ENCODE measurements around the gene EFCAB12.
A peak's percentile ranks its signal among the peaks of the same experiment; 100 is the strongest.

EFCAB12 gene

DNA sequence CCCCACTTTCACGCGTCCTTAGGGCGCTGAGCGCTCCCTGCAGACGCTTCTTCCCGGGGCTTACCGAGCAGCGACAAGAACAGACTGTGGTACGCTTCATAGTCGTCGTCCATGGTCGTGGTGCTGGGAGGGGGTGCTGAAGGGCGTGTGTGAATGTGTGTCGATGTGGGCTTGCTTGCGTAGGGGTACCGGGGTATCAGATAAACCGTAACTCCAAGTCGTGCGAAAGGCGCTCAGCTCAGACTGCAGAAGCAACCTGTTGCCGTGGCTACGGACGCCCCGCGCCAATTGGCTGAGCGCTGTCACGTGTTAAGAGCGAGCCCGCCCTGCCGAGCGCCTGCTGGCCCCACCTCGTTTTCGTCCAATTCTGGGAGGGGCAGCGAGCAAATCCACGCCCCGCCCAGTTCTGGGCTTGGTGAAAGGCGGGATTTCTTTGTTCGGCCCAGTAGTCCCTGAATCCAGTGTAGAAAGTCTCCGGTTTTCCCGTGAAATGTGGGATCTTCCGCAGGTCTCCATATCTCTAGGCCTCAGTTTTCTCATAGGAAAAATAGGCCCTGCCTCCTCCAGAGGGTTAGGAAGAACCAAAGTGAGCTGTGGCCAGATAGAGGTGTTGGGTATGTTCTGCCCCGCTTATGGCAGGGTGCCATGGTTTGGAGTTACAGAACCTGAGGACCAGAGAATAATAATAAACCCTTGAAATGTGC lies at the start of gene EFCAB12:
EFCAB12 (minus strand) TSS at position 261 of the 704 bp plus-strand sequence; CDS start at position 113, 148 bp downstream.
- peak; percentile 89 for DNase-seq

DNA sequence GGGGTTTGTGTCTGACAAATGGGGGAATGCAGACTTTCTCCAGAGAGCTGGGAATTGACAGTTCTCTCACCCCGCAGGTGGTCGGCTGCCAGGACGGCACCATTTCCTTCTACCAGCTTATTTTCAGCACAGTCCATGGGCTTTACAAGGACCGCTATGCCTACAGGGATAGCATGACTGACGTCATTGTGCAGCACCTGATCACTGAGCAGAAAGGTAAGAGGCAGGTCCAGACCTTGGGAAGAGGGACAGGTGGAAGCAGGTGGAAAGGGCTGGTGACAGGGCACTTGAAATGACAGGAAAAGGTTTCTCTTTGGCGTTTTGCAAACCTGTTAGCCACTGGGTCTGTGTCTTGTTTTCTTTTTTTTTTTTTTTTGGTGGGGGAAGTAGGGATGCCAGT lies 48.1 kb upstream of the EFCAB12 start:
- no peak for DNase-seq

DNA sequence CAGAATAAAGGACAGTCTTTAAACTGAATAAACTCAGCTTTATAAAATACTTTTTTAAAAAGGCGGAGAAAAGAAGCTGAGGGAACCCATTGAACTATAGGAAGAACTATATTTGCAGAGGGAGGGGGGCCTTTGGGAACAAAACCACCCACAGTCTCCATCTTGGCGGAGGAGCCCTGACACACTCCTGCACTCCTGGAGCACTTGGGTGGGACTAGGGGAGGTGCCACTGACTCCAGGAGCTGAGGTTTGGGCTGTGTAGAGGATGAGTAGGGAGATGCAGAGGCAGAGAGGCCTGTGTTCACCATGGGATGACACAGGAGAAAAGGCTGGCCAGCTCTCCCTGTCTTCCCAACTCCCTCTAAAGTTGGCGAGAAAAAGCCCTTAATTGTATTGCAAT lies 47.4 kb upstream of the EFCAB12 start:
- DNase-seq: no peak

DNA sequence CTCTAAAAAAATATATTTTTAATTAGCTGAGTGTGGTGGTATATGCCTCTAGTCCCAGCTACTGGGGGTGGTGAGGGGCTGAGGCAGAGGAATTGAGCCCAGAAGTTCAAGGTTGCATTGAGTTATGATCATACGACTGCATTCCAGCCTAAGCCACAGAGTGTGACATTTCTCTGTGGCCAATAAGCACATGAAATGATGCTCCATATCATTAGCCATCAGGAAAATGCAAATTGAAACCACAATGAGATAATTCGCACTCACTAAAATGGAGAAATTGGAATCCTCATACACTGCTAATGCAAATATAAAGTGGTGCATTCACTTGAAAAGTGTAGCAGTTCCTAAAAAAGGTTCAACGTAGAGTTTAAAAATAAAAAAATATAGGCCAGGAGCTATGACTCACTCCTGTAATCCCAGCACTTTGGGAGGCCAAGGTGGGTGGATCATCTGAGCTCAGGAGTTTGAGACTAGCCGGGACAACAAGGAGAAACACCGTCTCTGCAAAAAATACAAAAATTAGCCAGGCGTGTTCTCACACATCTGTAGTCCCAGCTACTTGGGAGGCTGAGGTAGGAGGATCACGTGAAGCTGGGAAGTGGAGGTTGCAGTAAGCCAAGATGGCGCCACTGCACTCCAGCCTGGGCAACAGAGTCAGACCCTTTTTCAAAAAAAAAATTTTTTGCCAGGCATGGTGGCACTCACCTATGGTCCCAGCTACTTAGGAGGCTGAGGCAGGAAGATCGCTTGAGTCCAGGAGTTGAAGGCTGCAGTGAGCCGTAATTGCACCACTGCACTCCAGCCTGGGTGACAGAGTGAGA lies 46.8 kb upstream of the EFCAB12 start:
- no peak for DNase-seq

DNA sequence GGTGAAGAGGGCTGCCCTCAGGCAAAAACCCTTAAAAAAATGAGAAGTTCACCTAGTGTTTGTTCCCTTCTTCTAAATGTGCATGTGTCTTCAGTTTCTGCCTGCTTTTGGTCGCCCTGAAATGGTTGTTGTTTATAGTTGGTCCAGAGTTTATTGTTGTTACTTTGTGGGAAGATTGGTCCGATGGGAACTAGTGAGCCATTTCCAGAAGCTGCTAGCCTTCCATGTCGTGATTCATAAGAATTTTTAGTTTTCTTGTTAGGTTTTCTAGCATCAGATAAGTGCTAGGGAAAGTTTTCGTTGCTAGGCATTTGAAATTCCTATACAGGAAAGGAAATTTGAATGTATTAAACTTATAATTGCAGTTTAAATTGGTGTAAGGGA lies 45.3 kb upstream of the EFCAB12 start:
- no peak for DNase-seq

DNA sequence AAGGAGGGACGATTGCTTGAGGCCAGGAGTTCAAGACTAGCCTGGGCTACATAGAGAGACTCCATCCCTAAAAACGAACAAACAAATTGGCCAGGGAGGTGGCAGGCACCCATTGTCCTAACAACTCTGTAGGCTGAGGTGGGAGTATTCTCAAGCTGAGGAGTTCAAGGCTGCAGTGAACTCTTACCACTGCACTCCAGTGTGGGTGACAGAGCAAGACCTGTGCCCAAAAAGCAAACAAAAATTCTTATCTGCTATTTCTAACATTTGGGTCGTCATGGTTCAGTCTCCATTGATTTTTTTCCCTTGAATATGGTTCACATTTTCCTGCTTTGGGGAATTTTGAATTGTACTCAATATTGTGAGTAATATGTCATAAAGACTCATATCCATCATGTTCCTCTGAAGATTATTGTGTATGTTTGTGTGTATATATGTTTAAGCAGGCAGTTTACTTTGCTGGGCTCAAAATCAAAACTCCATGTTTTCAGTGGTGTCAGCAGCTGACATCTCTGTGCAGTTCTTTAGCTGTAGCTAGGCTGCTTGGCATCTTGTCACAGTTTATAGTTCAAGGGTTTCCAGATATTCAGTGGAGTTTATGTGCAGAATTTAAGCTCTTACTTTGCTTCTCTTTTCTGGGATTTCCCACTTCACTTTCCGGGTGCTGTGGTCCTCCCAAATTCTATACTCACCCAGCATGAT lies 44.8 kb upstream of the EFCAB12 start:
- DNase-seq: no peak

DNA sequence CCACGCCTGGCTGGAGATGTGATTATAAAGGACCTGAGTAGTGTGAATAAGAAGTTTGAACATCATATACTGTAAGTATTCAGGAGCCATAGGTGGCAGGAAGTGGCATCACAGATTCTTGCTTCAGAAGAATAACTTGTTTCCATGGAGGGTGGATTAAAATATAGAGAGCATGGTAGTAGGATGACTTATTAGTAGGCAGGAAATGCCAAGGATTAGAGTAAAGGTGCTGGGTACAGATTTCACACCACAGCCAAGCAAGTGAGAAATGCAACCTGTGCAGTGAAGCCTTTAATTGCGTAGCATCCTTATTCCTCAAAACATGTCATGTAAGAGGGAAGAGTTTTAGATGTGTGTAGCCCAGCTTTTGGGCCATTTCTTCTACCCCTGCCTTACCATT lies 42.4 kb upstream of the EFCAB12 start:
- no peak for DNase-seq

DNA sequence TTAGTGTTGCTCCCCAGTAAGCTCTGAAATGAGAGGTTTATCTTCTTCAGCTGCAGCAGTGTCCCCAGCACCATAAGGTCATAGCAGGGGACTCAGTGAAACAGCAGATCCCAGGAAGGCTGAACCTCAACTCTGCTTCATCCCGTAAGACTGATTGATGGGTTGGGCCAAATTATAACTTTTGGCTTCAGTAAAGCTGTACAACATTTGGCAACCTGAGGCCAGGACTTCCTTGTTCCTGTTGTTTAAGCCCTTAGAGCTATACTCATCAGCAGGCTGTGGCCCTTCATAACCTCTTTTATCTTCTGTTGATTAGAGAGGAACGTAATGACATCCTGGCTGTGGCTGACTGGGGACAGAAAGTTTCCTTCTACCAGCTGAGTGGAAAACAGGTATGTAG lies 40.6 kb upstream of the EFCAB12 start:
- DNase-seq: no peak

DNA sequence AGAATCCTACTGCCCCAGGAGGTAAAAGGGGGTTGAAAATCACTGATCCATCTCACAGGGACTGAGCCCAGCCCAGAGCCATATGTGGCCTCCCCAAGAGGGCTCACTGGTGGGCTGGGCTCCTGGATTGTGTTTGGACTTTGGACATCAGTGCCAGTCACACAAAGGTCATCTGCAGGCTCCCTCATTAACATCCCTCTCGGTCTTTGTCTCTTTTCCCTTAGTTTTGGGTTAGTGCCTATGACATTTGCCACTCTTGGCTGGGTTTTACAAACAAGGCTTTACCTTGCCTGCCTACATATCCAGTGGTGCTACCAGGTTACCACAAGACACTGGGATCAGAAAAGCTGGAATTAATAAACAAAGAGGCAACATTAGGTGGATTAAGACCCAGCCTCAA lies 39.5 kb upstream of the EFCAB12 start:
- DNase-seq: no peak

DNA sequence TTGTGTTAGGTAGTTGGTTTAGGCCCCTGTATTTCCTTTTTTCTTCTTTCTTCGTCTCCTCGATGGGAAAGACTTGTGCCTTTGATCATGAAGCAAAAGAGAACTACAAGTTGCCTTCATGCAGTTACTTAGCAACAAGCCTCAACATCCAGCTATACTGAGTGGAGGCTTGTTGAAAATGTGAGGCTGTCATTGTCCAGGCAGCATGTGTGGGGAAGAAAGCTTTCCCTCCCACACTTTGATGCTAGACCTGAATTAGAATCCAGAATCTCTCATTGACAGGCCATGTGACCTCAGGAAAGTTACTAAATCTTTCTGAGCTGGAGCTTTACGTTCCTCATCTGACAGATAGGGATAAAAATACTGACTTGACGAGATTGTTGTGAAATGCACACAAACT lies 35.3 kb upstream of the EFCAB12 start:
- no peak for DNase-seq

DNA sequence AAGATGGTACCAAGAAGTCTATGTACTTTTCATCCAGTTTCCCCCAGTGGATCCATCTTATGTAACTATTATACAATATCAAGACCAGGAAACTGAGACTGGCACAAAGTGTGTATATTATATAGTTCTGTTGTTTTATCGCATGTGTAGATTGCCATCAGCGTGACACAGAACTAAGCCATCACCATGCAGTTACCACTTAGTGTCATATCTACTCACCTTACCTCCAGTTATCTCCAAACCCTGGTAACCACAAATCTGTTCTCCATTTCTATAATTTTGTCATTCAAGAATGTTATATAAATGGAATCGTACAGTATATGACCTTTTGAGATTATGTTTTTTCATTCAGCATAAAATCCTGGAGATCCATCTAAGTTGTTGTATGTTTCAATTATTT lies 34.7 kb upstream of the EFCAB12 start:
- no peak for DNase-seq

DNA sequence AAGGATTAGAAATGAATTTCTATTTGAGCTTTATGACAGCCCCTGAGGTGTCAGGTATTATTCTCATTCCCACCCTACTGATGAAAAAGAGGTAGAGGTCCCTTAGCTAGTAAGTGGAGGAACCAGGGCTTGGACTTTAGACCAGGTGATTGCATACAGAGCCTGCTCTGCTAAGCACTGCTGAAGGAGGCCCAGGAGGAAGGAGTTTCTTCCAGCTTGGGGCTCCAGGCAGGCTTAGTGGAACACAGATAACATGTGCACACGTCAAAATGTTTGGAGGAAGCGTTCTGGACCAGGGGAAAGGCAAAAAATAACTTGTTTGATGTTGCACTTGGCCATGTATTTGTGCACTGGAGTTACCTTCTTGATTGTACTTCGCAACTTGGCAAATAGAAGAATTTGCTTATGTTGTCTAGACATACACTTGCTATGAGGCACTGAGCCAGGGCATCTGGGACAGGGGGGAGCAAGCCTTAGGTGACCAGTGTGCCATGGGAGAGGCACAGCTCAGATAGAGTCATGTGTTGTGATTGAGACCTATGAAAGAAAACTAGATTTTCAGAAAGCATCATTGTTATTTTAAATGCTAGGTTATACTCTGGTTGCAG lies 34.0 kb upstream of the EFCAB12 start:
- DNase-seq: no peak

DNA sequence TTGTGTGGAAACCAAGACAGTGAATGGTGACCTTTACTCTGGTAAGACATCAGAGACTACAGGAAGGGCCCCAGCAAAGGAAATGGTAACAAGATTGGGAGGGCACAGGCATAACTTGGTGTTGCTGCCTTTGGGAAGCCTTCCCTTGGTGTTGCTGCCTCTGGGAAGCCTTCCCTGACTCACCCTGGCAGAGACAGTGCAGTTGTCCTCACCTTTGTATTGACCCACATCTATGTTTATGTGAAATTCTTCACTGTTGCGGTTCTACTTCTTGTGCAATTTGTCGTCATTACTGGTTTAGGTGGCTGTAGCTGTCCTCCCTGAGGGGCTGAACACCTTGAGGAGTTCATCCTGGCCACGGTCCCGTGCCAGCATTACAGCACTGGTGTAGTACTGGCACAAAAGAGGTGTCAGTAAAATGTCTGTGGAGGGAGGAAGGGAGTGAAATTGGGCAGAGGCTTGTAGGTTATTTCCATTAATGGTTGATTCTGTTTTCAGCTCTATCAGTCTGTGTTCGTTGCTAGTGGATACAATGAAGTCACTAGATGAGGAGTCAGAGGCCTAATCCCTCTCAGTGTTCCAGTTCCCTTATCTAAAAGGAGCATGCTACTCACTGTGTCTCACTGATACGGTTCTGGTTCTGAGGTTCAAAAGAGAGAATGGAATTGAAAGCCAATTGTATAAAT lies 33.2 kb upstream of the EFCAB12 start:
- DNase-seq: no peak

DNA sequence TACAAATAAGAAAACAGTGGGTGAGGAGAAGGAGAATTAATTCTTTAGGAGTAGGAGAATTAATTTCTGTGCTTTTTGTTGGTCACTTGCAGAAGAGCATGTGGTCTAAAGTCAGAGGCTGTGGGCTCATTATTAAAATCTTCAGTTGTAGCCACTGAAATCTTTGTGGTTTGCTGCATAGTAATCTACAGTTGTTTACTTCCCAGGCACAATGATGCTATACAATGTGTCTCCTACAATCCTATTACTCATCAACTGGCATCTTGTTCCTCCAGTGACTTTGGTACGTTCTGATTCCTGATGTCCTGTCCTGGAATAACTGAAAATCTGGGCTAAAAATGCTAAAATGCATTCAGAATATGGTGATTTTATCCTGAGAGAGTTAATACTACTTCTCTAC lies 32.6 kb upstream of the EFCAB12 start:
- no peak for DNase-seq

DNA sequence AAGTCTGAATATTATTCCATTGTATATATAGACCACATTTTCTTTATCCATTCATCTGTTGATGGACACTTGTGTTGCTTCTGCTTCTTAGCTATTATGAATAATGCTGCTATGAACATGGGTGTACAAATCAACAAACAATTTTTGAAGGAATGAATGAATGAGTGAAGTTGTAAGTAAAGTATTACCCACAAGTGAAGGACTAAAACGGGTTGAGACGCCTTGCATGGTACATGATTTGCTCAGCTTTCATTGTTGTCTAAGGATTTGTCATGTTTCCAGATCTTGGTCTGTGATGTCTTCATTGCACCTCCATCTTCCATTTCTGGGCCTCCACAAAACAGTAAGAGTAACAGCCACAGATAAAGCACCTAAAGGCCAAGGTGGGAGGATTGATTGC lies 32.1 kb upstream of the EFCAB12 start:
- DNase-seq: no peak

DNA sequence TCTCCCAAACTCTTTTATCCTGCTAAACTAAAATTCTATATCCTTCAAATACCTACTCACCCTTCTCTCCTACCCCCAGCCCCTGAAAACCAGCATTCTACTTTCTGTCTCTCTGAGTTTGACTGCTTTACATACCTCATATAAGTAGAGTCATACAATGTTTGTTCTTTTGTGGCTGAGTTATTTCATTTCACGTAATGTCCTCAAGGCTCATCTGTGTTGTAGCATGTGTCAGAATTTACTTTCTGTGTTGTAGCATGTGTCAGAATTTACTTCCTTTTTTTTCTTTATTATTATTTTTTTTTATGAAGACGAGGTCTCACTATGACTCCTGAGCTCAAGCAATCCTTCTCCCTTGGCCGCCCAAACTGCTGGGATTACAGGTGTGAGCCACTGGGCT lies 31.7 kb upstream of the EFCAB12 start:
- no peak for DNase-seq

DNA sequence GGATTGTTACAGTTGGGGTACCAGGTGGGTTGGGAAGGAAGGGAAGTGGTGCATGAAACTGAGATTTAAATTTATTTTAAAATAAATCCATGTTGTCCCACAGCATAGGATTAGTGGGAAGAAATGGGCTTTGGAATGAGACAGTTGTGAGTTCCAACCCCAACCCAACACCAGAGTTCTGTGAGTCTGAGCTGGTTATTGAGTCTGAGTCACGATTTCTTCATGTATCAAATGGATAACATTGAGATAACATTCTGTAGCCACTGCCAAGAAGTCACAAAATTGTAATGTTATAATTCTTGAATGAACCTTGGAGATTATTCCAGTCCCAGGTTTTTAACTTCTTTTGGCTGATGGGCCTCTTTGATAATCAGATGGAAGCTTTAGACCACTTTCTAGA lies 25.3 kb upstream of the EFCAB12 start:
- no peak for DNase-seq

DNA sequence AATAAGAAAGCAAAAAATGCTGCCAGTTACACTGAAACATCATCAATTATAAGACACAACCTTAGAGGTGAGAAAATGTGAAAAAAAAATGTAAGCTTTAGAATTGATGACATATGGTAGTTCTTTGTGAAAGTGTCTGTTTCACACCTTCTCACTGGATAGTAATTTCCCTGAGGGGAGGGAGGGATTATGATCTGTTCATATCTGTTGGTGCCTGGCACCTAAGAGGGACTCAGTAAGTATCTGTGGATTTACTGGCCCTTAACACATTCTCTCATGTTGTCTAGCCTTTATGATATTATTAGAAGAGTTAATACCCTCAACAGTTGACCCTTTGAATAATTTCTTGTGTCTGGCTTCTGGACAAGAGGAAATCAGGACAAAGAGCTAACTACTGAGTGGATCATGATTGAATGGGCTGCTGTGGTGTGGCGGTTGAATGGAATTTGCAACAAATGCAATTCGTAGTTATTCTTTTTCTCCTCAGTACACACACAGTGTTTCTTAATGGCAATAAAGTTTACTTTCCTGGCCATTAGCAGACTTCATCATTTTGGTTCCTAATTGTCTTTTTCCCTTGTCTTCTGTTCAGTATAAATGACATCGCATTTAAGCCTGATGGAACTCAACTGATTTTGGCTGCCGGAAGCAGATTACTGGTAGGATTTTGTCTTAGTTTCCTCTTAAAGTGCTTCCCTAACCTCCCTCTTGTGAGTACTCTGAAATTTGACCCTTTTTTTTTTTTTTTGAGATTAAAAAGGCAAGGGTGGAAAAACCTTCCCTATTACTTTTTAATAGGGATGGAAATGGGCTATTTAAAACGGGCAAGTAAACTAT lies 21.1 kb upstream of the EFCAB12 start:
- no peak for DNase-seq

DNA sequence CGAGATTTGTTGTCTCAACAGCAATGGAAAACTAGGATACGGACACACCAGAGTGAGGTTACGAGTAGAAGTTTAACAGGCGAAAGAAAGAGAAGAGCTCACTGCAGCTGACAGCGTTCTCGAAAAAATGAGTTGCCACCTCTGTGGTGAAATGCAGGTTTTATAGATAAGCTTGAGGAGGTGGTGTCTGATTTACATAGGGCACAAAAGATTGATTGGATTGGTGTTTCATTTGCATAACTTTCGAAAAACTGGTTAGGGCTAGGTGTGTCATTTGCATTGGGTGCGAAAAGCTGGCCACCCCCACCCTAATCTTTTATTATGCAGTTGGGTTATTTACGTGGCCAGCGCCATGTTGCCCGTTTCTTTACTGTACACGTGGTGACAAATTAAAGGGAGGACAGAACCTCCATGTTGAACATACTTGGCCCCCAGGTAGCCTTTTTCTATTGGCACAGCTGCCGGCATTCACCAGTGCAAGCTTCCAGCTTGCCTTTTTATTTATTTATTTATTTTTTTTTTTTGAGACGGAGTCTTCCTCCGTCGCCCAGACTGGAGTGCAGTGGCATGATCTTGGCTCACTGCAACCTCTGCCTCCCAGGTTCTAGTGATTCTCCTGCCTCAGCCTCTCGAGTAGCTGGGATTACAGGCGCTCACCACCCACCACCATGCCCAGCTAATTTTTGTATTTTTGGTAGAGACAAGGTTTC lies 19.9 kb upstream of the EFCAB12 start:
- DNase-seq: no peak

DNA sequence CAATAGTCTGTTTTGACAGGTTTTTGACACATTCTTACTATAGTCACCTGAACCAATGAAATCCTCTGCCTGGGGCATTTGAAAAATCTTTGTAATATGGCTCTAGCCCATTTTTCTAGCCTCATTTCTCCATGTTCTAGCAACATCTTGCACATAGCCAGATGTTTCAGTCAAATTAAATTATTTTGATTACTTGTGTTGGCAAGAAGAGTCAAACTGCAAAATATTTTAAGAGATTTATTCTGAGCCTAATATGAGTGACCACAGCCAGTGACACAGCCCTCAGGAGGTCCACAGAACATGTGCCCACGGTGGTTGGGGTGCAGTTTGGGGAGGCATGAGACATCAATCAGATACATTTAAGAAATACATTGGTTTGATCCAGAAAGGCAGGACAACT lies 18.5 kb upstream of the EFCAB12 start:
- no peak for DNase-seq

DNA sequence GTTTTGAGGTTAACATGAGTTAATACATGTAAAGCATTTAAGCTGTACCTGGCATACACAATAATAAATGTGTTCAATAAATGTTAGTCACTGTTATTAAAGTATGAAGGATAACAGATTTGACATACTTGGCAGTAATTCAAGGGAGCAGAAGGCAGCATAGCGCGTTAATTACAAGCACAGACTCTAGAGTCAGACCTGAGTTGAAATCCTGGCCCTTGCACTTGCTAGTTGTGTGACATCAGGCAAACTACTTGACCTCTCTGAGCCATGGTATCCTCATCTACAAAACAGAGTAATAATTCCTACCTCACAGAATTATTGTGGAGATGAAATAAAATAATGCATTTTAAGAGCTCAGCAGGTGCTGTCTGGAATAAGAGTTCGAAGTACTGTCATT lies 17.0 kb upstream of the EFCAB12 start:
- DNase-seq: no peak
